ENCODE data around the gene ACTL7A. TPM values are rescaled to one million over a fixed set of nuclear protein-coding genes. Genes with fewer than 3 reads are reported as not detected.
"Not testable (repeated sequence)": the region's sequence is repeated elsewhere in the genome, so short reads cannot be mapped to it uniquely, and the experiment has no call there.

Gene ACTL7A
- total RNA-seq, 1 experiment from 2014 or later = not detected

GRCh38 chr9:108894225-108894997, 32.3 kb downstream of the ACTL7A start:
- BruUV-seq (replicated peaks) = no TSS peak
- no peak for DNase-seq
- TF ChIP-seq CTCF (IDR thresholded peaks at IDR 0.05; ENCODE audit: unreplicated experiment) = no peak
- peaks cover 8% of the 10 kb centered on the region for H3K36me3 Mint-ChIP-seq (ENCODE audit: insufficient read depth, unreplicated experiment)
- H3K4me1 Mint-ChIP-seq (ENCODE audit: low read depth, unreplicated experiment) = no peaks in the 10 kb centered on the region
- H3K9me3 Mint-ChIP-seq (ENCODE audit: low read depth, unreplicated experiment) = no peaks in the 10 kb centered on the region
- H3K27ac Mint-ChIP-seq (ENCODE audit: unreplicated experiment) = no peak overlapping the region
- no peak overlapping the region for H3K4me3 Mint-ChIP-seq (ENCODE audit: low read depth, unreplicated experiment)
- intact Hi-C loops (cut with micrococcal nuclease; ENCODE audit: unreplicated experiment) = no loop called here
- H3K27me3 Mint-ChIP-seq (ENCODE audit: unreplicated experiment) = no peaks in the 10 kb centered on the region
- CTCF ChIA-PET = no interaction called here

- BruUV-seq (replicated peaks) = no TSS peak
- no peak for DNase-seq
- Mint-ChIP-seq H3K4me3 (ENCODE audit: low read depth, unreplicated experiment) (no peak overlapping the region), H3K27ac (ENCODE audit: unreplicated experiment) (no peak overlapping the region), H3K9me3 (ENCODE audit: low read depth, unreplicated experiment) (no peaks in the 10 kb centered on the region), H3K4me1 (ENCODE audit: low read depth, unreplicated experiment) (no peaks in the 10 kb centered on the region), H3K27me3 (ENCODE audit: unreplicated experiment) (no peaks in the 10 kb centered on the region), H3K36me3 (ENCODE audit: insufficient read depth, unreplicated experiment) (peaks cover 12% of the 10 kb centered on the region)
- intact Hi-C loops (cut with micrococcal nuclease; ENCODE audit: unreplicated experiment) = no loop called here
- CTCF ChIA-PET = no interaction called here
- TF ChIP-seq CTCF (IDR thresholded peaks at IDR 0.05; ENCODE audit: unreplicated experiment) = no peak
These were observed 35.4 kb downstream of the ACTL7A start for GRCh38 chr9:108897324-108898096.

- DNase-seq; H3K27me3 Mint-ChIP-seq (ENCODE audit: unreplicated experiment); H3K4me3 Mint-ChIP-seq (ENCODE audit: low read depth, unreplicated experiment); CTCF ChIA-PET; H3K4me1 Mint-ChIP-seq (ENCODE audit: low read depth, unreplicated experiment); intact Hi-C loops (cut with micrococcal nuclease; ENCODE audit: unreplicated experiment); BruUV-seq (replicated peaks); H3K9me3 Mint-ChIP-seq (ENCODE audit: low read depth, unreplicated experiment); H3K27ac Mint-ChIP-seq (ENCODE audit: unreplicated experiment): not testable (repeated sequence)
- peaks cover 12% of the 10 kb centered on the region for H3K36me3 Mint-ChIP-seq (ENCODE audit: insufficient read depth, unreplicated experiment)
These were observed 37.1 kb downstream of the ACTL7A start for GRCh38 chr9:108899023-108899695.

GRCh38 chr9:108900176-108900575, 38.1 kb downstream of the ACTL7A start:
- no peak overlapping the region for H3K4me3 Mint-ChIP-seq (ENCODE audit: low read depth, unreplicated experiment)
- BruUV-seq (replicated peaks) = no TSS peak
- no peak for DNase-seq
- intact Hi-C loops (cut with micrococcal nuclease; ENCODE audit: unreplicated experiment) = no loop called here
- no peaks in the 10 kb centered on the region for H3K27me3 Mint-ChIP-seq (ENCODE audit: unreplicated experiment)
- H3K4me1 Mint-ChIP-seq (ENCODE audit: low read depth, unreplicated experiment) = no peaks in the 10 kb centered on the region
- peaks cover 8% of the 10 kb centered on the region for H3K36me3 Mint-ChIP-seq (ENCODE audit: insufficient read depth, unreplicated experiment)
- H3K9me3 Mint-ChIP-seq (ENCODE audit: low read depth, unreplicated experiment) = no peaks in the 10 kb centered on the region
- CTCF ChIA-PET = no interaction called here
- TF ChIP-seq CTCF (IDR thresholded peaks at IDR 0.05; ENCODE audit: unreplicated experiment) = no peak
- no peak overlapping the region for H3K27ac Mint-ChIP-seq (ENCODE audit: unreplicated experiment)

Measured in Calu3 (cell line).